Breast epithelium (tissue), 4 donors: ENCODE data around the gene ARHGEF28. TPM values are rescaled to one million over a fixed set of nuclear protein-coding genes. Genes with fewer than 3 reads are reported as not detected.

Source experiments
- DNase-seq, 2 donors: peaks; one replicate each; pipeline ENCODE4 v3.0.0-alpha.2; 2019; ENCODE audit warnings: low spot score in 2 of 2
- H3K27ac ChIP-seq, 2 donors: fragments of 200-600 bp; sonication (generic) in 1 of 2; one replicate each; pipeline ENCODE4 v1.5.1; 2016 to 2019; ENCODE audit warnings: mild to moderate bottlenecking in 1 of 2
- H3K27me3 ChIP-seq, 2 donors: fragments of 200-600 bp; sonication (generic) in 1 of 2; one replicate each; pipeline versions ENCODE4 v1.5.1 to v1.6.0; 2017 to 2019; ENCODE audit warnings: control low read depth in 1 of 2, mild to moderate bottlenecking in 1 of 2
- H3K36me3 ChIP-seq: fragments of 200-600 bp; one replicate; pipeline ENCODE4 v1.5.1; 2019
- H3K4me1 ChIP-seq, 2 donors: fragments of 200-600 bp; sonication (generic); one replicate each; pipeline ENCODE4 v1.5.1; 2016 to 2019; ENCODE audit warnings: control low read depth in 1 of 2
- H3K4me3 ChIP-seq, 3 donors: fragments of 200-600 bp; sonication (generic); 1 replicate in 2 of 3; 2 replicates in 1 of 3; pipeline ENCODE4 v1.5.1; 2016 to 2019; ENCODE audit warnings: mild to moderate bottlenecking in 3 of 3, moderate library complexity in 2 of 3
- H3K9me3 ChIP-seq, 2 donors: fragments of 200-600 bp; sonication (generic) in 1 of 2; one replicate each; pipeline ENCODE4 v1.5.1; 2016 to 2019; ENCODE audit warnings: control low read depth in 1 of 2
- CTCF ChIP-seq, 3 donors: fragments of 450-650 bp; IDR thresholded peaks; one replicate each; pipeline ENCODE4 v1.5.1; 2016 to 2017; ENCODE audit warnings: antibody characterized with exemption in 3 of 3, mild to moderate bottlenecking in 3 of 3, moderate library complexity in 3 of 3
- POLR2A ChIP-seq: fragments of 450-650 bp; IDR thresholded peaks from one replicate; pipeline ENCODE4 v1.6.1; 2016; ENCODE audit warnings: antibody characterized with exemption, mild to moderate bottlenecking, moderate library complexity
- POLR2AphosphoS5 ChIP-seq, 3 donors: sonication (generic); formaldehyde crosslinking; IDR thresholded peaks; one replicate each; pipeline ENCODE4 v1.6.1; 2017; ENCODE audit warnings: antibody characterized with exemption in 3 of 3
- intact Hi-C: fragments of 100-400 bp; cut with DNase I; formaldehyde crosslinking; loops from one replicate; pipeline ENCODE4 v1.15.1; 2023; ENCODE audit warnings: low total_unique reads
- total RNA-seq, 3 donors: library from RNA; depleted of rRNA; stranded (reverse); fragments of >200 nt; gene quantifications; one replicate each; pipeline ENCODE4 v1.1.0, GENCODE V29; 2016

The ARHGEF28 gene
- total RNA-seq, 3 donors from 2014 or later, result 11.4 to 65.4 (median 31.5) TPM

GRCh38 chr5:73968729-73969128 is 342.7 kb downstream of the ARHGEF28 start:
- intact Hi-C loops, result no loop called here
- no peaks in the 10 kb centered on the region for H3K9me3 ChIP-seq
- TF ChIP-seq POLR2AphosphoS5 (IDR thresholded peaks at IDR 0.05), result no peak
- no peak for TF ChIP-seq POLR2A
- no peak overlapping the region for H3K4me3 ChIP-seq
- peak in 1 of 2 donors; percentile 80 for DNase-seq
- peak overlapping the region; percentile 62 to 72 for H3K27ac ChIP-seq
- peaks cover 0 to 4% of the 10 kb centered on the region in 2 donors for H3K4me1 ChIP-seq
- no peaks in the 10 kb centered on the region for H3K36me3 ChIP-seq
- no peaks in the 10 kb centered on the region for H3K27me3 ChIP-seq

GRCh38 chr5:73969195-73970036 is 343.4 kb downstream of the ARHGEF28 start:
- Histone ChIP-seq H3K4me3 (no peak overlapping the region), H3K36me3 (no peaks in the 10 kb centered on the region), H3K27me3 (no peaks in the 10 kb centered on the region), H3K4me1 (peaks cover 0 to 4% of the 10 kb centered on the region in 2 donors), H3K27ac (peak overlapping the region; percentile 62 to 72), H3K9me3 (no peaks in the 10 kb centered on the region)
- intact Hi-C loops, result no loop called here
- no peak for DNase-seq
- no peak for TF ChIP-seq POLR2AphosphoS5 (IDR thresholded peaks at IDR 0.05)
- no peak for TF ChIP-seq POLR2A
- no peak for TF ChIP-seq CTCF (IDR thresholded peaks at IDR 0.05)

GRCh38 chr5:73971326-73971725 is 345.3 kb downstream of the ARHGEF28 start:
- TF ChIP-seq POLR2AphosphoS5 (IDR thresholded peaks at IDR 0.05) (no peak), POLR2A (no peak), CTCF (IDR thresholded peaks at IDR 0.05) (no peak)
- DNase-seq, result no peak
- intact Hi-C loops, result no loop called here

GRCh38 chr5:73973135-73973534 is 347.1 kb downstream of the ARHGEF28 start:
- TF ChIP-seq CTCF (IDR thresholded peaks at IDR 0.05), result no peak
- TF ChIP-seq POLR2A, result no peak
- TF ChIP-seq POLR2AphosphoS5 (IDR thresholded peaks at IDR 0.05), result no peak

More at GRCh38 chr5:73971326-73971725, 345.3 kb downstream of the ARHGEF28 start:
- H3K36me3 ChIP-seq, result no peaks in the 10 kb centered on the region
- no peaks in the 10 kb centered on the region for H3K9me3 ChIP-seq
- no peaks in the 10 kb centered on the region for H3K27me3 ChIP-seq
- H3K4me1 ChIP-seq, result peaks cover 0 to 4% of the 10 kb centered on the region in 2 donors
- H3K4me3 ChIP-seq, result no peak overlapping the region
- no peak overlapping the region for H3K27ac ChIP-seq

GRCh38 chr5:73974871-73975360 is 348.9 kb downstream of the ARHGEF28 start:
- no peaks in the 10 kb centered on the region for H3K36me3 ChIP-seq
- no peak overlapping the region for H3K4me3 ChIP-seq
- H3K27ac ChIP-seq, result no peak overlapping the region
- no peaks in the 10 kb centered on the region for H3K9me3 ChIP-seq
- no peaks in the 10 kb centered on the region for H3K27me3 ChIP-seq
- TF ChIP-seq POLR2AphosphoS5 (IDR thresholded peaks at IDR 0.05) (no peak), POLR2A (no peak)
- H3K4me1 ChIP-seq, result no peaks in the 10 kb centered on the region
- no peak for DNase-seq
- intact Hi-C loops, result no loop called here

More at GRCh38 chr5:73973135-73973534, 347.1 kb downstream of the ARHGEF28 start:
- DNase-seq, result no peak
- no peaks in the 10 kb centered on the region for H3K9me3 ChIP-seq
- intact Hi-C loops, result no loop called here
- peaks cover 0 to 4% of the 10 kb centered on the region in 2 donors for H3K4me1 ChIP-seq
- no peak overlapping the region for H3K27ac ChIP-seq
- no peaks in the 10 kb centered on the region for H3K27me3 ChIP-seq
- H3K4me3 ChIP-seq, result no peak overlapping the region
- H3K36me3 ChIP-seq, result no peaks in the 10 kb centered on the region

- intact Hi-C loops, result no loop called here
- no peak overlapping the region for H3K4me3 ChIP-seq
- no peaks in the 10 kb centered on the region for H3K27me3 ChIP-seq
- H3K4me1 ChIP-seq, result no peaks in the 10 kb centered on the region
- DNase-seq, result no peak
- H3K27ac ChIP-seq, result no peak overlapping the region
- H3K36me3 ChIP-seq, result no peaks in the 10 kb centered on the region
- TF ChIP-seq CTCF (IDR thresholded peaks at IDR 0.05), result no peak
- H3K9me3 ChIP-seq, result no peaks in the 10 kb centered on the region
Measured at GRCh38 chr5:73975845-73976244, 349.8 kb downstream of the ARHGEF28 start.
